Measurements from ENCODE around the gene PCP4L1. TPM values are rescaled to one million over a fixed set of nuclear protein-coding genes. Genes with fewer than 3 reads are reported as not detected.

PCP4L1 gene
- total and polyA plus RNA-seq, 10 donors: 0.19 to 0.26 (median 0.20) TPM; not detected in 6

DNA sequence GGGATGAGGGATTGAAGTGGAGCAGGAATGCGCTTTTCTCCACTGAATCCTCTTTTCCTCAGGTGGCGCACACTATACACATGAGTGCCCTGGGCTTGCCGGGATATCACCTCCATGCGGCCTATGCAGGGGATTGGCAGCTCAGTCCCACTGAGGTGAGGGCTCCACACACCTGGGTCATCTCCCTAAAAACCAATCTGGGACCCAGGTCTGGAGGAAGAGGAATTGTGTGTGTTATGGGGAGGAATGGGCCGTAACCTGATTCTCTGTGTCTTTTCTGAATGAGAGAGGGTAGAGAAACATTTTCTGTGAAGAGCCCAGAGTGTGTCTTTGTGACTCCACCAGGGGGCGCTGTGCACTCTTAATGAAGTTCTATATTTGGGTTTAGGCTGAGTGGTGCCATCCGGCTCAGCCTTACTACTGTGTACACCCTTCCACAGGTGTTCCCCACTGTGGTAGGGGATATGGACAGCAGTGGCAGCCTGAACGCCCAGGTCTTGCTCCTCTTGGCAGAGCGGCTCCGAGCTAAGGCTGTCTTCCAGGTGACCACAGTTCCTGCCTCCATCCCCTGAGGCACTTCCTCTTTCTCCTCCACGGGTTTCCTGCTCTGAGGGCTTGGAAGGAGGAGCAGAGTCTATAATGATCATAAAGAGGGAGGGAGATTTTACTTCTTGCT is 31.2 kb upstream of the PCP4L1 start:
- Histone ChIP-seq H3K4me3 (peak overlapping the region in 7 of 8 donors; percentile 11 to 93 (median 31)), H3K4me1 (peaks cover 22 to 42% (median 30%) of the 10 kb centered on the region in 6 donors), H3K27ac (peak overlapping the region in 5 of 8 donors; percentile 30 to 85 (median 79)), H3K27me3 (replicated peaks in 1 of 7) (peaks cover 0 to 9% (median 0%) of the 10 kb centered on the region in 7 donors), H3K36me3 (peaks cover 0 to 34% (median 18%) of the 10 kb centered on the region in 6 donors), H3K9me3 (no peaks in the 10 kb centered on the region)
- intact Hi-C loops (cut with DNase I; ENCODE audit: low total_unique reads): loop anchor here (5.0 kb wide), 2 partner anchors 70 to 145 kb away; no protein-coding TSS in a partner anchor
- TF ChIP-seq POLR2AphosphoS5 (IDR thresholded peaks at IDR 0.05) (peak in 2 of 3 donors; percentile 20 to 45), POLR2A (IDR thresholded peaks at IDR 0.05) (no peak), CTCF (IDR thresholded peaks at IDR 0.05 in 8 of 11, conservative IDR thresholded peaks at IDR 0.05 in 3 of 11) (peak; percentile 62 to 94 (median 91))
- 34 to 45% (median 38%) methylated on average over 8 to 11 of the region's 11 CpGs for WGBS, 5 donors
- DNase-seq: peak; percentile 94

DNA sequence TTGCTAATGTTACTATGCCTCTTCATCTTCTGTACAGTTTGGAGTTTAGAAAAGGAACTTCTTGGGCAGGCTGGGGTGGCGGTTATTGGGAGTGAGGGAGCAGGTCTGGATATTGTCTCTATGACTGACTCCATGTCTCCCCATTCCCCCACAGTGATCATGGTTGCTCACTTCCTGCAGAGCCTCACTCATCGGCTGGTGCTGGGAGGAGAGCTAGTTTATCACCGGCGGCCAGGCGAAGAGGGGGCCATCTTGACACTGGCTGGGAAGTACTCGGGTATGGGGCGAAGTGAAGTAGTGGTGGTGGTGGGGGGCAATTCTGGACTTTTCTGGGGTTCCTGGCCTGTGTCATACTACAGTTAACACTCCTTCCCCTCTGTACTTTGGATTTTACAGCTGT is 30.5 kb upstream of the PCP4L1 start:
- Histone ChIP-seq H3K36me3 (peaks cover 0 to 34% (median 18%) of the 10 kb centered on the region in 6 donors), H3K27me3 (replicated peaks in 1 of 7) (peaks cover 0 to 9% (median 0%) of the 10 kb centered on the region in 7 donors), H3K4me1 (peaks cover 22 to 42% (median 30%) of the 10 kb centered on the region in 6 donors), H3K27ac (peak overlapping the region in 4 of 8 donors; percentile 30 to 85 (median 80)), H3K9me3 (no peaks in the 10 kb centered on the region), H3K4me3 (peak overlapping the region in 2 of 8 donors; percentile 31 to 93)
- no peak for TF ChIP-seq POLR2AphosphoS5 (IDR thresholded peaks at IDR 0.05)
- DNase-seq: no peak
- WGBS, 5 donors: 76 to 94% (median 81%) methylated on average over 7 of the region's 7 CpGs
- intact Hi-C loops (cut with DNase I; ENCODE audit: low total_unique reads): loop anchor here (5.0 kb wide), 2 partner anchors 69 to 144 kb away; no protein-coding TSS in a partner anchor

DNA sequence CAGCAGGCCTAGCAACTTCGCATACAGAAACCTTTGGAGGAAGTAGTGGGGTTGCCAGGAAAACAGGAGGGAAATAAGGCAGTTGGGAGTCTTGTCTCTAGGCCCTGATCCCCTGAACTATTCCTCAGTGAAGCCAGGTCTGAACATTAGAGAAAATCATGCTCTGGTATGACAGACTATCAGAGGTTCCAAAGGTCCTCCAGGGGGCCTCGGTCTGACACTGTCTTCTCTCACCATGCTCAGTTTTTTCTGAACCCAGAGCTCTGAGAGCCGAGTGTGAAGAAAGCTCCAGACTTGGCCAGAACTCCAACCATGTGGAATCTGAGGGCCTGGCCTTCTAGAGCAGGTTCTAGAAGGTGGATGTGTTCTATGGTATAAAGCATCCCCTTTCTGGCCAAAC is 28.6 kb upstream of the PCP4L1 start:
- Histone ChIP-seq H3K4me3 (no peak overlapping the region), H3K9me3 (no peaks in the 10 kb centered on the region), H3K4me1 (peaks cover 22 to 36% (median 28%) of the 10 kb centered on the region in 6 donors), H3K27me3 (replicated peaks in 1 of 7) (no peaks in the 10 kb centered on the region), H3K36me3 (peaks cover 0 to 34% (median 18%) of the 10 kb centered on the region in 6 donors), H3K27ac (no peak overlapping the region)
- WGBS, 5 donors: 72 to 83% (median 80%) methylated on average over 3 of the region's 3 CpGs
- no peak for DNase-seq
- no peak for TF ChIP-seq POLR2AphosphoS5 (IDR thresholded peaks at IDR 0.05)
- TF ChIP-seq CTCF (IDR thresholded peaks at IDR 0.05 in 8 of 11, conservative IDR thresholded peaks at IDR 0.05 in 3 of 11): no peak
- no peak for TF ChIP-seq POLR2A (IDR thresholded peaks at IDR 0.05)
- intact Hi-C loops (cut with DNase I; ENCODE audit: low total_unique reads): loop anchor here (5.0 kb wide), 2 partner anchors 67 to 142 kb away; no protein-coding TSS in a partner anchor

DNA sequence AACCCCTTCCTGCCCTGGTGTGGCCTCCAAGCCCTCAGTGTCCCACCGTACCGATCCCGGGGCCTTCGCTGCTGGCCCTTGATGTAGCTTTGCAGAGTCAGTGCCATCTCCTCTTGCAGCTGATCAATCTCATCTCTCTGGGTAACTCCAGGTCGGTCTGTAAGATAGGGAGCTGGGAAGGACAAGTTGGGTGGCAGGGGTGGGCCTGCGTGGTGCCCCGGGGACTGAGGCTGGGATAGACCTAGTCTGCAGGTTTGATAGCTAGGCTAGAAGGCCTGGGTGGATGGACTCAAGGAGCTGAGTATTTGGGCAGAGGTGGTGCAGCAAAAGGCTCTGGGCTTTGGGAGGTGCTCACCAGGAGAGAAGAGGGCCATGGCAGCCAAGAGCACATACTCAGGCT is 27.8 kb upstream of the PCP4L1 start:
- no peaks in the 10 kb centered on the region for H3K9me3 ChIP-seq
- H3K4me1 ChIP-seq: peaks cover 17 to 29% (median 20%) of the 10 kb centered on the region in 6 donors
- no peak for DNase-seq
- no peak overlapping the region for H3K27ac ChIP-seq
- H3K27me3 ChIP-seq (replicated peaks in 1 of 7): peaks cover 0 to 1% (median 0%) of the 10 kb centered on the region in 7 donors
- no peak overlapping the region for H3K4me3 ChIP-seq
- 94 to 98% (median 96%) methylated on average over 7 of the region's 7 CpGs for WGBS, 5 donors
- H3K36me3 ChIP-seq: peaks cover 0 to 34% (median 18%) of the 10 kb centered on the region in 6 donors
- TF ChIP-seq POLR2AphosphoS5 (IDR thresholded peaks at IDR 0.05) (peak in 1 of 3 donors; percentile 18), CTCF (IDR thresholded peaks at IDR 0.05 in 8 of 11, conservative IDR thresholded peaks at IDR 0.05 in 3 of 11) (no peak), POLR2A (IDR thresholded peaks at IDR 0.05) (no peak)
- intact Hi-C loops (cut with DNase I; ENCODE audit: low total_unique reads): no loop called here

All from spleen (tissue), 11 donors.